AG09319 (cell line): ENCODE data around the gene CTNNA1.
"Not testable (repeated sequence)": the region's sequence is repeated elsewhere in the genome, so short reads cannot be mapped to it uniquely, and the experiment has no call there.

ENCODE experiments used
- DNase-seq: peaks from one replicate; pipeline ENCODE4 v3.0.0-alpha.2; 2010; ENCODE audit warnings: low read depth; ENCODE audit errors: extremely low read depth
- TF ChIP-seq, protein P1 (sequence below): IDR thresholded peaks from 2 replicates; pipeline ENCODE4 v1.5.1; 2011; ENCODE audit warnings: low read depth, mild to moderate bottlenecking, inconsistent platforms, low read length, moderate library complexity

Gene CTNNA1

GRCh38 chr5:138725153-138725817 is 27.9 kb upstream of the CTNNA1 start:
- TF ChIP-seq, protein P1, sequence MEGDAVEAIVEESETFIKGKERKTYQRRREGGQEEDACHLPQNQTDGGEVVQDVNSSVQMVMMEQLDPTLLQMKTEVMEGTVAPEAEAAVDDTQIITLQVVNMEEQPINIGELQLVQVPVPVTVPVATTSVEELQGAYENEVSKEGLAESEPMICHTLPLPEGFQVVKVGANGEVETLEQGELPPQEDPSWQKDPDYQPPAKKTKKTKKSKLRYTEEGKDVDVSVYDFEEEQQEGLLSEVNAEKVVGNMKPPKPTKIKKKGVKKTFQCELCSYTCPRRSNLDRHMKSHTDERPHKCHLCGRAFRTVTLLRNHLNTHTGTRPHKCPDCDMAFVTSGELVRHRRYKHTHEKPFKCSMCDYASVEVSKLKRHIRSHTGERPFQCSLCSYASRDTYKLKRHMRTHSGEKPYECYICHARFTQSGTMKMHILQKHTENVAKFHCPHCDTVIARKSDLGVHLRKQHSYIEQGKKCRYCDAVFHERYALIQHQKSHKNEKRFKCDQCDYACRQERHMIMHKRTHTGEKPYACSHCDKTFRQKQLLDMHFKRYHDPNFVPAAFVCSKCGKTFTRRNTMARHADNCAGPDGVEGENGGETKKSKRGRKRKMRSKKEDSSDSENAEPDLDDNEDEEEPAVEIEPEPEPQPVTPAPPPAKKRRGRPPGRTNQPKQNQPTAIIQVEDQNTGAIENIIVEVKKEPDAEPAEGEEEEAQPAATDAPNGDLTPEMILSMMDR = peak; percentile 55
- DNase-seq = no peak

GRCh38 chr5:138725818-138726416 is 27.3 kb upstream of the CTNNA1 start:
- TF ChIP-seq, protein P1 = peak; percentile 14
- no peak for DNase-seq

GRCh38 chr5:138726848-138727247 is 26.4 kb upstream of the CTNNA1 start:
- DNase-seq = no peak
- TF ChIP-seq, protein P1 = no peak

DNA sequence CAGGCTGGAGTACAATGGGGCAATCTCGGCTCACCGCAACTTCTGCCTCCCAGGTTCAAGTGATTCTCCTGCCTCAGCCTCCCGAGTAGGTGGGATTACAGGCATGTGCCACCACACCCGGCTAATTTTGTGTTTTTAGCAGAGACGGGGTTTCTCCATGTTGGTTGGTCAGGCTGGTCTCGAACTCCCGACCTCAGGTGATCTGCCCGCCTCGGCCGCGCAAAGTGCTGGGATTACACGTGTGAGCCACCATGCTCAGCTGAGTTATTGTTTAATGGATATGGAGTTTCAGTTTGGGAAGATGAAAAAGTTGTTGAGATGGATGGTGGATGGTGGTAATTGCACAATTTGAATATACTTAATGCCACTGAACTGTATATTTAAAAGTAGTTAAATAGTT is 22.7 kb upstream of the CTNNA1 start:
- DNase-seq = not testable (repeated sequence)

- TF ChIP-seq, protein P1 = no peak
- no peak for DNase-seq
These were observed 20.8 kb upstream of the CTNNA1 start for GRCh38 chr5:138732466-138732865.

GRCh38 chr5:138732933-138733332 is 20.3 kb upstream of the CTNNA1 start:
- DNase-seq = no peak
- TF ChIP-seq, protein P1 = no peak

GRCh38 chr5:138733509-138733908 is 19.7 kb upstream of the CTNNA1 start:
- TF ChIP-seq, protein P1 = no peak
- DNase-seq = no peak

- DNase-seq = no peak
- TF ChIP-seq, protein P1 = no peak
These were observed 16.9 kb upstream of the CTNNA1 start for GRCh38 chr5:138736293-138736692.
